ENCODE results near the gene LRRFIP2. TPM values are rescaled to one million over a fixed set of nuclear protein-coding genes. Genes with fewer than 3 reads are reported as not detected.
"Not testable (repeated sequence)": the region's sequence is repeated elsewhere in the genome, so short reads cannot be mapped to it uniquely, and the experiment has no call there.

Gene LRRFIP2
- total and polyA plus RNA-seq, 4 donors: 44.5 to 96.9 (median 57.0) TPM

GRCh38 chr3:37055077-37055476 is 119.3 kb downstream of the LRRFIP2 start:
- WGBS, 2 donors: 66 to 73% methylated on average over 8 of the region's 8 CpGs
- not testable (repeated sequence) for H3K36me3 ChIP-seq (ENCODE audit: control insufficient read depth in 1 of 2, insufficient read depth in 2 of 2, low read length in 1 of 2)

GRCh38 chr3:37054370-37054769 is 120.0 kb downstream of the LRRFIP2 start:
- DNase-seq: no peak
- Histone ChIP-seq H3K27me3 (ENCODE audit: control insufficient read depth in 1 of 2, insufficient read depth in 2 of 2, low read length in 1 of 2) (no peaks in the 10 kb centered on the region), H3K27ac (ENCODE audit: low read depth in 1 of 2, low read length in 2 of 2) (peak overlapping the region in 1 of 2 donors; percentile 94), H3K4me3 (ENCODE audit: low read length in 2 of 2) (no peak overlapping the region), H3K4me1 (ENCODE audit: control insufficient read depth in 1 of 2, insufficient read depth in 2 of 2, low read length in 2 of 2) (peaks cover 0 to 6% of the 10 kb centered on the region in 2 donors), H3K36me3 (ENCODE audit: control insufficient read depth in 1 of 2, insufficient read depth in 2 of 2, low read length in 1 of 2) (peaks cover 0 to 4% of the 10 kb centered on the region in 2 donors), H3K9me3 (ENCODE audit: control insufficient read depth, low read length) (no peaks in the 10 kb centered on the region)
- WGBS, 2 donors: 2 to 4% methylated on average over 3 of the region's 3 CpGs
- ATAC-seq (ENCODE audit: low FRiP score): peak; percentile 91
- intact Hi-C loops (cut with DNase I): no loop called here

More at GRCh38 chr3:37055077-37055476, 119.3 kb downstream of the LRRFIP2 start:
- H3K9me3 ChIP-seq (ENCODE audit: control insufficient read depth, low read length); intact Hi-C loops (cut with DNase I); ATAC-seq (ENCODE audit: low FRiP score); H3K4me1 ChIP-seq (ENCODE audit: control insufficient read depth in 1 of 2, insufficient read depth in 2 of 2, low read length in 2 of 2); H3K4me3 ChIP-seq (ENCODE audit: low read length in 2 of 2); H3K27me3 ChIP-seq (ENCODE audit: control insufficient read depth in 1 of 2, insufficient read depth in 2 of 2, low read length in 1 of 2); DNase-seq: not testable (repeated sequence)
- H3K27ac ChIP-seq (ENCODE audit: low read depth in 1 of 2, low read length in 2 of 2): peak overlapping the region; percentile 85 to 96

- Histone ChIP-seq H3K36me3 (ENCODE audit: control insufficient read depth in 1 of 2, insufficient read depth in 2 of 2, low read length in 1 of 2) (peaks cover 0 to 4% of the 10 kb centered on the region in 2 donors), H3K4me1 (ENCODE audit: control insufficient read depth in 1 of 2, insufficient read depth in 2 of 2, low read length in 2 of 2) (peaks cover 0 to 6% of the 10 kb centered on the region in 2 donors), H3K27me3 (ENCODE audit: control insufficient read depth in 1 of 2, insufficient read depth in 2 of 2, low read length in 1 of 2) (no peaks in the 10 kb centered on the region), H3K4me3 (ENCODE audit: low read length in 2 of 2) (no peak overlapping the region), H3K27ac (ENCODE audit: low read depth in 1 of 2, low read length in 2 of 2) (peak overlapping the region; percentile 80 to 94), H3K9me3 (ENCODE audit: control insufficient read depth, low read length) (no peaks in the 10 kb centered on the region)
- intact Hi-C loops (cut with DNase I): no loop called here
- ATAC-seq (ENCODE audit: low FRiP score) (no peak), DNase-seq (no peak)
- 41 to 55% methylated on average over 2 of the region's 2 CpGs for WGBS, 2 donors
These were observed 120.6 kb downstream of the LRRFIP2 start for GRCh38 chr3:37053753-37054152.

- intact Hi-C loops (cut with DNase I): no loop called here
- no peak for ATAC-seq (ENCODE audit: low FRiP score)
These were observed 121.0 kb downstream of the LRRFIP2 start for GRCh38 chr3:37053337-37053736.

GRCh38 chr3:37052860-37053259 is 121.5 kb downstream of the LRRFIP2 start:
- Histone ChIP-seq H3K36me3 (ENCODE audit: control insufficient read depth in 1 of 2, insufficient read depth in 2 of 2, low read length in 1 of 2) (peaks cover 0 to 2% of the 10 kb centered on the region in 2 donors), H3K4me1 (ENCODE audit: control insufficient read depth in 1 of 2, insufficient read depth in 2 of 2, low read length in 2 of 2) (peaks cover 0 to 6% of the 10 kb centered on the region in 2 donors), H3K27me3 (ENCODE audit: control insufficient read depth in 1 of 2, insufficient read depth in 2 of 2, low read length in 1 of 2) (no peaks in the 10 kb centered on the region), H3K27ac (ENCODE audit: low read depth in 1 of 2, low read length in 2 of 2) (peak overlapping the region in 1 of 2 donors; percentile 58), H3K4me3 (ENCODE audit: low read length in 2 of 2) (no peak overlapping the region), H3K9me3 (ENCODE audit: control insufficient read depth, low read length) (no peaks in the 10 kb centered on the region)
- ATAC-seq (ENCODE audit: low FRiP score): no peak
- DNase-seq: no peak
- intact Hi-C loops (cut with DNase I): no loop called here

More at GRCh38 chr3:37053337-37053736, 121.0 kb downstream of the LRRFIP2 start:
- 12 to 18% methylated on average over 6 of the region's 6 CpGs for WGBS, 2 donors
- H3K27me3 ChIP-seq (ENCODE audit: control insufficient read depth in 1 of 2, insufficient read depth in 2 of 2, low read length in 1 of 2): no peaks in the 10 kb centered on the region
- H3K27ac ChIP-seq (ENCODE audit: low read depth in 1 of 2, low read length in 2 of 2): peak overlapping the region in 1 of 2 donors; percentile 94
- peaks cover 2 to 4% of the 10 kb centered on the region in 2 donors for H3K36me3 ChIP-seq (ENCODE audit: control insufficient read depth in 1 of 2, insufficient read depth in 2 of 2, low read length in 1 of 2)
- no peak overlapping the region for H3K4me3 ChIP-seq (ENCODE audit: low read length in 2 of 2)
- no peak for DNase-seq
- H3K4me1 ChIP-seq (ENCODE audit: control insufficient read depth in 1 of 2, insufficient read depth in 2 of 2, low read length in 2 of 2): peaks cover 0 to 6% of the 10 kb centered on the region in 2 donors
- no peaks in the 10 kb centered on the region for H3K9me3 ChIP-seq (ENCODE audit: control insufficient read depth, low read length)

GRCh38 chr3:37050282-37050681 is 124.1 kb downstream of the LRRFIP2 start:
- no peak for DNase-seq
- H3K4me1 ChIP-seq (ENCODE audit: control insufficient read depth in 1 of 2, insufficient read depth in 2 of 2, low read length in 2 of 2): peaks cover 0 to 4% of the 10 kb centered on the region in 2 donors
- intact Hi-C loops (cut with DNase I): no loop called here
- H3K9me3 ChIP-seq (ENCODE audit: control insufficient read depth, low read length): no peaks in the 10 kb centered on the region
- H3K36me3 ChIP-seq (ENCODE audit: control insufficient read depth in 1 of 2, insufficient read depth in 2 of 2, low read length in 1 of 2): peaks cover 6 to 8% of the 10 kb centered on the region in 2 donors
- no peak overlapping the region for H3K4me3 ChIP-seq (ENCODE audit: low read length in 2 of 2)
- WGBS, 2 donors: 99 to 100% methylated on average over 1 of the region's 1 CpG
- H3K27me3 ChIP-seq (ENCODE audit: control insufficient read depth in 1 of 2, insufficient read depth in 2 of 2, low read length in 1 of 2): no peaks in the 10 kb centered on the region
- H3K27ac ChIP-seq (ENCODE audit: low read depth in 1 of 2, low read length in 2 of 2): peak overlapping the region in 1 of 2 donors; percentile 64
- no peak for ATAC-seq (ENCODE audit: low FRiP score)

GRCh38 chr3:37042712-37043111 is 131.7 kb downstream of the LRRFIP2 start:
- H3K4me3 ChIP-seq (ENCODE audit: low read length in 2 of 2); H3K27ac ChIP-seq (ENCODE audit: low read depth in 1 of 2, low read length in 2 of 2); DNase-seq; H3K27me3 ChIP-seq (ENCODE audit: control insufficient read depth in 1 of 2, insufficient read depth in 2 of 2, low read length in 1 of 2); H3K4me1 ChIP-seq (ENCODE audit: control insufficient read depth in 1 of 2, insufficient read depth in 2 of 2, low read length in 2 of 2); intact Hi-C loops (cut with DNase I); H3K9me3 ChIP-seq (ENCODE audit: control insufficient read depth, low read length): not testable (repeated sequence)
- ATAC-seq (ENCODE audit: low FRiP score): peak; percentile 71
- H3K36me3 ChIP-seq (ENCODE audit: control insufficient read depth in 1 of 2, insufficient read depth in 2 of 2, low read length in 1 of 2): peaks cover 8 to 11% of the 10 kb centered on the region in 2 donors
- 14 to 22% methylated on average over 3 of the region's 3 CpGs for WGBS, 2 donors

GRCh38 chr3:37041546-37042195 is 132.7 kb downstream of the LRRFIP2 start:
- Histone ChIP-seq H3K27me3 (ENCODE audit: control insufficient read depth in 1 of 2, insufficient read depth in 2 of 2, low read length in 1 of 2) (no peaks in the 10 kb centered on the region), H3K4me3 (ENCODE audit: low read length in 2 of 2) (no peak overlapping the region), H3K36me3 (ENCODE audit: control insufficient read depth in 1 of 2, insufficient read depth in 2 of 2, low read length in 1 of 2) (peaks cover 3 to 4% of the 10 kb centered on the region in 2 donors), H3K4me1 (ENCODE audit: control insufficient read depth in 1 of 2, insufficient read depth in 2 of 2, low read length in 2 of 2) (peaks cover 2 to 4% of the 10 kb centered on the region in 2 donors), H3K27ac (ENCODE audit: low read depth in 1 of 2, low read length in 2 of 2) (peak overlapping the region; percentile 57 to 75), H3K9me3 (ENCODE audit: control insufficient read depth, low read length) (no peaks in the 10 kb centered on the region)
- ATAC-seq (ENCODE audit: low FRiP score) (no peak), DNase-seq (no peak)
- intact Hi-C loops (cut with DNase I): no loop called here
- 12 to 26% methylated on average over 1 of the region's 1 CpG for WGBS, 2 donors

- H3K9me3 ChIP-seq (ENCODE audit: control insufficient read depth, low read length): no peaks in the 10 kb centered on the region
- peak overlapping the region in 1 of 2 donors; percentile 9 for H3K27ac ChIP-seq (ENCODE audit: low read depth in 1 of 2, low read length in 2 of 2)
- ATAC-seq (ENCODE audit: low FRiP score) (no peak), DNase-seq (no peak)
- peaks cover 3 to 6% of the 10 kb centered on the region in 2 donors for H3K36me3 ChIP-seq (ENCODE audit: control insufficient read depth in 1 of 2, insufficient read depth in 2 of 2, low read length in 1 of 2)
- H3K4me3 ChIP-seq (ENCODE audit: low read length in 2 of 2): no peak overlapping the region
- intact Hi-C loops (cut with DNase I): no loop called here
- peaks cover 2 to 4% of the 10 kb centered on the region in 2 donors for H3K4me1 ChIP-seq (ENCODE audit: control insufficient read depth in 1 of 2, insufficient read depth in 2 of 2, low read length in 2 of 2)
- H3K27me3 ChIP-seq (ENCODE audit: control insufficient read depth in 1 of 2, insufficient read depth in 2 of 2, low read length in 1 of 2): no peaks in the 10 kb centered on the region
- 21 to 41% methylated on average over 1 of the region's 1 CpG for WGBS, 2 donors
These were observed 134.2 kb downstream of the LRRFIP2 start for GRCh38 chr3:37040231-37040630.
